CD4-positive, alpha-beta T cell (primary cell): Measurements from ENCODE around the gene GLTP. TPM values are rescaled to one million over a fixed set of nuclear protein-coding genes. Genes with fewer than 3 reads are reported as not detected.
A peak's percentile ranks its signal among the peaks of the same experiment; 100 is the strongest.

Experiments used
- ATAC-seq: fragments of 200-7000 bp; cut with Tn5 transposase; one replicate; pipeline ENCODE4 v1.10.0; 2022; ENCODE audit warnings: mild to moderate bottlenecking; ENCODE audit not compliant: poor library complexity
- CTCF ChIA-PET: fragments of 350-600 bp; sonication (Branson Sonifier 250); formaldehyde crosslinking; loops from one replicate; lab custom pipeline; 2021; ENCODE audit warnings: antibody characterized with exemption, inconsistent platforms; lab: Charles Lee
- POLR2A ChIA-PET: fragments of 350-600 bp; sonication (Branson Sonifier 250); formaldehyde crosslinking; loops from one replicate; lab custom pipeline; 2021; ENCODE audit warnings: antibody characterized with exemption, inconsistent platforms; lab: Charles Lee
- DNase-seq, 14 experiments: peaks; one replicate each; pipeline ENCODE4 v3.0.0-alpha.2; 2013 to 2020; ENCODE audit warnings: mixed read lengths in 2 of 14
- H3K27ac ChIP-seq, 2 donors: one replicate each; pipeline versions ENCODE4 v1.5.1 to v1.7.0; 2013; ENCODE audit warnings: low read length in 2 of 2, low read depth in 1 of 2, mild to moderate bottlenecking in 1 of 2
- H3K27me3 ChIP-seq, 2 experiments: 1 replicate in 1 of 2; 2 replicates in 1 of 2; pipeline versions ENCODE4 v1.6.1 to v1.7.0; 2013; ENCODE audit warnings: low read length in 2 of 2, control low read depth in 1 of 2, mild to moderate bottlenecking in 1 of 2, moderate library complexity in 1 of 2; ENCODE audit not compliant: insufficient read depth in 2 of 2, control insufficient read depth in 1 of 2
- H3K36me3 ChIP-seq: one replicate; pipeline ENCODE4 v1.6.1; 2013; ENCODE audit warnings: low read length, control low read depth; ENCODE audit not compliant: insufficient read depth
- H3K4me1 ChIP-seq: one replicate; pipeline ENCODE4 v1.6.1; 2013; ENCODE audit warnings: low read length, control low read depth; ENCODE audit not compliant: insufficient read depth
- H3K4me3 ChIP-seq: one replicate; pipeline ENCODE4 v1.5.1; 2013; ENCODE audit warnings: mild to moderate bottlenecking, low read length, moderate library complexity
- H3K9me3 ChIP-seq, 2 experiments: 1 replicate in 1 of 2; 2 replicates in 1 of 2; pipeline versions ENCODE4 v1.6.1 to v1.7.0; 2013; ENCODE audit warnings: low read length in 2 of 2, mild to moderate bottlenecking in 2 of 2, control low read depth in 1 of 2, moderate library complexity in 1 of 2; ENCODE audit not compliant: control insufficient read depth in 1 of 2, insufficient read depth in 1 of 2
- H3K27ac Mint-ChIP-seq: one replicate; pipeline ENCODE4 v1.8.0; 2020; ENCODE audit warnings: mixed read lengths
- H3K27me3 Mint-ChIP-seq: one replicate; pipeline ENCODE4 v1.8.0; 2021; ENCODE audit warnings: mixed read lengths
- H3K36me3 Mint-ChIP-seq: one replicate; pipeline ENCODE4 v1.8.0; 2021; ENCODE audit warnings: low read depth, mixed read lengths
- H3K4me1 Mint-ChIP-seq: one replicate; pipeline ENCODE4 v1.8.0; 2021; ENCODE audit warnings: low read depth, mixed read lengths
- H3K4me3 Mint-ChIP-seq: one replicate; pipeline ENCODE4 v1.8.0; 2020; ENCODE audit warnings: mild to moderate bottlenecking, mixed read lengths
- H3K9me3 Mint-ChIP-seq: one replicate; pipeline ENCODE4 v1.8.0; 2020; ENCODE audit warnings: mixed read lengths
- CTCF ChIP-seq: fragments of 200-600 bp; IDR thresholded peaks from one replicate; pipeline ENCODE4 v1.8.0; 2022; ENCODE audit warnings: antibody characterized with exemption, mild to moderate bottlenecking
- intact Hi-C, 2 experiments: fragments of 100-400 bp; cut with DNase I in 1 of 2; cut with micrococcal nuclease in 1 of 2; formaldehyde crosslinking; loops; one replicate each; pipeline versions ENCODE4 v1.15.1 to v1.9.0; 2023 to 2025; cut with DNase I, micrococcal nuclease
- total RNA-seq, 174 experiments: library from RNA in 2 of 174; stranded (reverse) in 2 of 174; gene quantifications; one replicate each; pipeline ENCODE4 v1.2.3 and lab custom pipeline; 2021 to 2026

GLTP gene
- total RNA-seq, 2 experiments from 2014 or later, result 24.8 to 25.2 TPM

GRCh38 chr12:109927622-109928021 lies 47.3 kb upstream of the GLTP start:
- Histone ChIP-seq H3K4me1 (no peaks in the 10 kb centered on the region), H3K27ac (no peak overlapping the region), H3K27me3 (no peaks in the 10 kb centered on the region), H3K9me3 (no peaks in the 10 kb centered on the region), H3K4me3 (no peak overlapping the region), H3K36me3 (peaks cover 35% of the 10 kb centered on the region)
- H3K4me1 Mint-ChIP-seq, result no peaks in the 10 kb centered on the region
- peak; percentile 68 for ATAC-seq
- intact Hi-C loops, result loop anchor here (1.0 to 2.0 kb wide), 2 partner anchors 74 to 75 kb away; no protein-coding TSS in a partner anchor
- DNase-seq, result peak in 12 of 14 experiments; percentile 11 to 64 (median 29)
- no peak overlapping the region for H3K4me3 Mint-ChIP-seq
- ChIA-PET CTCF (interaction anchor here (1.2 kb wide), 1 partner anchor 74 kb away, joined by 5 read pairs; no protein-coding TSS in a partner anchor), POLR2A (no interaction called here)
- peaks cover 43% of the 10 kb centered on the region for H3K36me3 Mint-ChIP-seq
- no peaks in the 10 kb centered on the region for H3K27me3 Mint-ChIP-seq
- no peaks in the 10 kb centered on the region for H3K9me3 Mint-ChIP-seq
- no peak overlapping the region for H3K27ac Mint-ChIP-seq
- TF ChIP-seq CTCF, result peak; percentile 48

- peaks cover 29% of the 10 kb centered on the region for H3K36me3 ChIP-seq
- ATAC-seq (no peak), DNase-seq (no peak)
- Mint-ChIP-seq H3K27ac (no peak overlapping the region), H3K27me3 (no peaks in the 10 kb centered on the region), H3K4me3 (no peak overlapping the region), H3K9me3 (no peaks in the 10 kb centered on the region), H3K36me3 (peaks cover 34% of the 10 kb centered on the region), H3K4me1 (no peaks in the 10 kb centered on the region)
- POLR2A ChIA-PET, result no interaction called here
- no peak overlapping the region for H3K4me3 ChIP-seq
- no peaks in the 10 kb centered on the region for H3K9me3 ChIP-seq
- no peak for TF ChIP-seq CTCF
- H3K27me3 ChIP-seq, result no peaks in the 10 kb centered on the region
- H3K4me1 ChIP-seq, result no peaks in the 10 kb centered on the region
- no peak overlapping the region for H3K27ac ChIP-seq
- intact Hi-C loops, result loop anchor here in 1 of 2 experiments (1.0 kb wide), 1 partner anchor 73 kb away; no protein-coding TSS in a partner anchor
- CTCF ChIA-PET, result no interaction called here
These were observed 46.3 kb upstream of the GLTP start for GRCh38 chr12:109926488-109927210.

- no peak for ATAC-seq
- Histone ChIP-seq H3K4me1 (no peaks in the 10 kb centered on the region), H3K36me3 (peaks cover 24% of the 10 kb centered on the region), H3K27ac (no peak overlapping the region), H3K9me3 (no peaks in the 10 kb centered on the region), H3K4me3 (no peak overlapping the region), H3K27me3 (no peaks in the 10 kb centered on the region)
- ChIA-PET POLR2A (no interaction called here), CTCF (no interaction called here)
- H3K36me3 Mint-ChIP-seq, result peaks cover 29% of the 10 kb centered on the region
- no peaks in the 10 kb centered on the region for H3K27me3 Mint-ChIP-seq
- no peak for TF ChIP-seq CTCF
- no peak overlapping the region for H3K27ac Mint-ChIP-seq
- intact Hi-C loops, result no loop called here
- DNase-seq, result no peak
- H3K4me3 Mint-ChIP-seq, result no peak overlapping the region
- H3K4me1 Mint-ChIP-seq, result no peaks in the 10 kb centered on the region
- no peaks in the 10 kb centered on the region for H3K9me3 Mint-ChIP-seq
These were observed 45.7 kb upstream of the GLTP start for GRCh38 chr12:109926016-109926415.
